Measurements from ENCODE around the gene KRTAP5-3. TPM values are rescaled to one million over a fixed set of nuclear protein-coding genes. Genes with fewer than 3 reads are reported as not detected.
"Not testable (repeated sequence)": the region's sequence is repeated elsewhere in the genome, so short reads cannot be mapped to it uniquely, and the experiment has no call there.

KRTAP5-3 gene
- total and polyA plus RNA-seq, 9 of the 15 experiments (the other 6 are each of a cell fraction or from before 2014, with no cell fraction given), result not detected

DNA sequence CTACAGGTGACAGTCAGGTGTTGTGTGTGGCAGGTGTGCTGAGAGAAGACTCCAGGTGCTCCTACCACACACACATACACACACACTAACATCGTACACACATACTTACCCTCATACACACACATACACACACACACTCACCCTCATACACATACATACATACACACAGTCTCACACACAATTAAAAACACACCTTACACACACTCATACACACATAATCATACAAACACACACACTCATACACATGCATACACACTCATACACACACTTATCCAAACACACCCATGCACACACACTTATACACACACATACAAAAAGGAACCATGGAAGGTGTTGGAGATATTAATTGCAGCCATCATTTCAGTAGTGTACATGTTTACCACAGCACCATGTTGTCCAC, 4.6 kb downstream of the KRTAP5-3 start (continued):
- no peak for TF ChIP-seq RAD51 (IDR thresholded peaks at IDR 0.05; ENCODE audit: borderline replicate concordance, low read depth)
- no peak for TF ChIP-seq ZNF347 (CRISPR knock-in tag; IDR thresholded peaks at IDR 0.05; ENCODE audit: low read depth)
- TF ChIP-seq MYBL2 (IDR thresholded peaks at IDR 0.05; ENCODE audit: low read depth), result no peak
- no peak for TF ChIP-seq MYBL2 (CRISPR knock-in tag; IDR thresholded peaks at IDR 0.05; ENCODE audit: borderline replicate concordance)
- no peak for TF ChIP-seq ILK (tag; IDR thresholded peaks at IDR 0.05; ENCODE audit: borderline replicate concordance, low read depth)
- TF ChIP-seq, protein P1, sequence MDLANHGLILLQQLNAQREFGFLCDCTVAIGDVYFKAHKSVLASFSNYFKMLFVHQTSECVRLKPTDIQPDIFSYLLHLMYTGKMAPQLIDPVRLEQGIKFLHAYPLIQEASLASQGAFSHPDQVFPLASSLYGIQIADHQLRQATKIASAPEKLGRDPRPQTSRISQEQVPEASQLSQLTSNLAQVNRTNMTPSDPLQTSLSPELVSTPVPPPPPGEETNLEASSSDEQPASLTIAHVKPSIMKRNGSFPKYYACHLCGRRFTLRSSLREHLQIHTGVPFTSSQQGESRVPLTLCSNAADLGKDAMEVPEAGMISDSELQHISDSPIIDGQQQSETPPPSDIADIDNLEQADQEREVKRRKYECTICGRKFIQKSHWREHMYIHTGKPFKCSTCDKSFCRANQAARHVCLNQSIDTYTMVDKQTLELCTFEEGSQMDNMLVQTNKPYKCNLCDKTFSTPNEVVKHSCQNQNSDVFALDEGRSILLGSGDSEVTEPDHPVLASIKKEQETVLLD (IDR thresholded peaks at IDR 0.05), result no peak
- TF ChIP-seq ADNP (tag; IDR thresholded peaks at IDR 0.05), result no peak
- TF ChIP-seq, protein P2, sequence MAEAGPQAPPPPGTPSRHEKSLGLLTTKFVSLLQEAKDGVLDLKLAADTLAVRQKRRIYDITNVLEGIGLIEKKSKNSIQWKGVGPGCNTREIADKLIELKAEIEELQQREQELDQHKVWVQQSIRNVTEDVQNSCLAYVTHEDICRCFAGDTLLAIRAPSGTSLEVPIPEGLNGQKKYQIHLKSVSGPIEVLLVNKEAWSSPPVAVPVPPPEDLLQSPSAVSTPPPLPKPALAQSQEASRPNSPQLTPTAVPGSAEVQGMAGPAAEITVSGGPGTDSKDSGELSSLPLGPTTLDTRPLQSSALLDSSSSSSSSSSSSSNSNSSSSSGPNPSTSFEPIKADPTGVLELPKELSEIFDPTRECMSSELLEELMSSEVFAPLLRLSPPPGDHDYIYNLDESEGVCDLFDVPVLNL (CRISPR knock-in tag; IDR thresholded peaks at IDR 0.05; ENCODE audit: low read depth), result no peak
- TF ChIP-seq, protein P3, sequence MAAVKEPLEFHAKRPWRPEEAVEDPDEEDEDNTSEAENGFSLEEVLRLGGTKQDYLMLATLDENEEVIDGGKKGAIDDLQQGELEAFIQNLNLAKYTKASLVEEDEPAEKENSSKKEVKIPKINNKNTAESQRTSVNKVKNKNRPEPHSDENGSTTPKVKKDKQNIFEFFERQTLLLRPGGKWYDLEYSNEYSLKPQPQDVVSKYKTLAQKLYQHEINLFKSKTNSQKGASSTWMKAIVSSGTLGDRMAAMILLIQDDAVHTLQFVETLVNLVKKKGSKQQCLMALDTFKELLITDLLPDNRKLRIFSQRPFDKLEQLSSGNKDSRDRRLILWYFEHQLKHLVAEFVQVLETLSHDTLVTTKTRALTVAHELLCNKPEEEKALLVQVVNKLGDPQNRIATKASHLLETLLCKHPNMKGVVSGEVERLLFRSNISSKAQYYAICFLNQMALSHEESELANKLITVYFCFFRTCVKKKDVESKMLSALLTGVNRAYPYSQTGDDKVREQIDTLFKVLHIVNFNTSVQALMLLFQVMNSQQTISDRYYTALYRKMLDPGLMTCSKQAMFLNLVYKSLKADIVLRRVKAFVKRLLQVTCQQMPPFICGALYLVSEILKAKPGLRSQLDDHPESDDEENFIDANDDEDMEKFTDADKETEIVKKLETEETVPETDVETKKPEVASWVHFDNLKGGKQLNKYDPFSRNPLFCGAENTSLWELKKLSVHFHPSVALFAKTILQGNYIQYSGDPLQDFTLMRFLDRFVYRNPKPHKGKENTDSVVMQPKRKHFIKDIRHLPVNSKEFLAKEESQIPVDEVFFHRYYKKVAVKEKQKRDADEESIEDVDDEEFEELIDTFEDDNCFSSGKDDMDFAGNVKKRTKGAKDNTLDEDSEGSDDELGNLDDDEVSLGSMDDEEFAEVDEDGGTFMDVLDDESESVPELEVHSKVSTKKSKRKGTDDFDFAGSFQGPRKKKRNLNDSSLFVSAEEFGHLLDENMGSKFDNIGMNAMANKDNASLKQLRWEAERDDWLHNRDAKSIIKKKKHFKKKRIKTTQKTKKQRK (IDR thresholded peaks at IDR 0.05; ENCODE audit: borderline replicate concordance, low read depth, low read length), result no peak

DNA sequence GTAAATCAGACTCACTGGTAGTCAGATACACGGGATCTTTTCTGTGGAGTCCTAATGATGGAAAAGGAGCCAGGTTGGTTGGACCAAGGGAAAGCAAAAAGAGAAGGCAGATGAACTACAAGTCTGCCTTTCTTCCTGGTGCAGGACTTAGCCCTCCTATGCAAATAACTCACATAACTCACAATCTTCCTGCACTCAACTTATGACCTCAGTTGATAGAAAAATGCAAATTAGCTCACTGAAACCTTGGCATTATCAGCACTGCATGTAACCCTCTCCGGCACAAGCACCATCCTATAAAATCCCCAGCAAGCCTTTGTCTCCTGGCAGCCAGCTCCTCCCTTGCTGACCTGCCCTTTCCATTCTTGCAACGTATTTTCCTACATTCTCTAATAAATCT, 6.6 kb downstream of the KRTAP5-3 start:
- 0% methylated on average over 2 of the region's 3 CpGs for WGBS (ENCODE audit: insufficient coverage, low coverage, missing lambda C conversion rate)
- POLR2A ChIA-PET, result not testable (repeated sequence)

More for the DNA sequence above, 6.6 kb downstream of the KRTAP5-3 start:
- FAIRE-seq, result peak; percentile 23
- H3K36me3 ChIP-seq (ENCODE audit: control insufficient read depth, insufficient read depth, low read length); H3K4me1 ChIP-seq (replicated peaks in 1 of 2; ENCODE audit: control insufficient read depth in 2 of 2, insufficient read depth in 2 of 2, low read length in 2 of 2); H3K27ac ChIP-seq (ENCODE audit: extremely low read depth, low read depth, low read length); H3K9ac ChIP-seq (ENCODE audit: insufficient read depth in 1 of 2, low read depth in 2 of 2, low read length in 2 of 2); H3K79me2 ChIP-seq (ENCODE audit: control insufficient read depth, insufficient read depth, low read length); H3K9me3 ChIP-seq (replicated peaks; ENCODE audit: control insufficient read depth, insufficient read depth, low read depth, low read length); H3K4me3 ChIP-seq; BruUV-seq (replicated peaks); in situ Hi-C loops (cut with MboI); ATAC-seq; H4K20me1 ChIP-seq (replicated peaks; ENCODE audit: control insufficient read depth, insufficient read depth, low read length); H3K9me1 ChIP-seq (ENCODE audit: control insufficient read depth, insufficient read depth, low read length); DNase-seq (ENCODE audit: extremely low read depth in 1 of 4, low spot score in 3 of 4); H2AFZ ChIP-seq (ENCODE audit: low read depth, low read length); CTCF ChIA-PET (ENCODE audit: low intra/inter-chr PET ratio); intact Hi-C loops (cut with micrococcal nuclease); H3K4me2 ChIP-seq (ENCODE audit: insufficient read depth, low read length): not testable (repeated sequence)
- peaks cover 12 to 38% of the 10 kb centered on the region in 2 experiments for H3K27me3 ChIP-seq (ENCODE audit: control insufficient read depth in 2 of 2, insufficient read depth in 2 of 2, low read length in 2 of 2)

Measured in K562 (cell line).